Transverse colon (tissue), 4 donors: ENCODE results near the gene RIMBP2.

Experiments used
- EP300 ChIP-seq: sonication (generic); formaldehyde crosslinking; IDR thresholded peaks from one replicate; pipeline ENCODE4 v1.6.1; 2017; ENCODE audit warnings: antibody characterized with exemption, low read depth
- POLR2A ChIP-seq: fragments of 450-650 bp; IDR thresholded peaks from one replicate; pipeline ENCODE4 v1.6.1; 2016; ENCODE audit warnings: antibody characterized with exemption, mild to moderate bottlenecking, moderate library complexity
- POLR2AphosphoS5 ChIP-seq, 3 donors: sonication (generic); formaldehyde crosslinking; IDR thresholded peaks; one replicate each; pipeline ENCODE4 v1.6.1; 2016; ENCODE audit warnings: antibody characterized with exemption in 3 of 3
- TF ChIP-seq, protein P1 (sequence below), 5 experiments: fragments of 200-600 bp in 3 of 5; fragments of 450-650 bp in 2 of 5; sonication (generic) in 3 of 5; IDR thresholded peaks; 1 replicate in 2 of 5; 2 replicates in 3 of 5; pipeline ENCODE4 v1.5.1; 2016 to 2017; ENCODE audit warnings: antibody characterized with exemption in 5 of 5, inconsistent platforms in 3 of 5, mild to moderate bottlenecking in 2 of 5, moderate library complexity in 1 of 5

DNA sequence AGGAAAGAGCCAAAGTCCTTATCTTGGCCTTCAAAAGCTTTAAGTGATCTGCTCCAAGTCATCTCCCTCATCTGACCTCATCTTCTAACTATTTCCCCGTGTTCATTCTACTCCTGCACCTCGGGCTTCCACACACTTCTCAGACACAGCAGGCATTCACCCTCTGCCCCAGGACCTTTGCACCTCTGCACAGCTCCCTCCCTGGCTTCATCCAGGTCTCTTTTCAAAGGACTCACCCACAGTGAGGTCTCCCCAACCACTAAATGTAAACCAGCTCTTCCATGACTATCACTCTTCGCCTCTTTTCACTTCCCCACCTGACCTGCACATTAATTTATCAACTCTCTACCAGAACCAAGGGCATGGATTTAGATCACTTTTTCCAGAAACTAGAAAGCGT, 216.6 kb downstream of the RIMBP2 start:
- no peak for TF ChIP-seq POLR2A
- no peak for TF ChIP-seq POLR2AphosphoS5 (IDR thresholded peaks at IDR 0.05)
- TF ChIP-seq, protein P1, sequence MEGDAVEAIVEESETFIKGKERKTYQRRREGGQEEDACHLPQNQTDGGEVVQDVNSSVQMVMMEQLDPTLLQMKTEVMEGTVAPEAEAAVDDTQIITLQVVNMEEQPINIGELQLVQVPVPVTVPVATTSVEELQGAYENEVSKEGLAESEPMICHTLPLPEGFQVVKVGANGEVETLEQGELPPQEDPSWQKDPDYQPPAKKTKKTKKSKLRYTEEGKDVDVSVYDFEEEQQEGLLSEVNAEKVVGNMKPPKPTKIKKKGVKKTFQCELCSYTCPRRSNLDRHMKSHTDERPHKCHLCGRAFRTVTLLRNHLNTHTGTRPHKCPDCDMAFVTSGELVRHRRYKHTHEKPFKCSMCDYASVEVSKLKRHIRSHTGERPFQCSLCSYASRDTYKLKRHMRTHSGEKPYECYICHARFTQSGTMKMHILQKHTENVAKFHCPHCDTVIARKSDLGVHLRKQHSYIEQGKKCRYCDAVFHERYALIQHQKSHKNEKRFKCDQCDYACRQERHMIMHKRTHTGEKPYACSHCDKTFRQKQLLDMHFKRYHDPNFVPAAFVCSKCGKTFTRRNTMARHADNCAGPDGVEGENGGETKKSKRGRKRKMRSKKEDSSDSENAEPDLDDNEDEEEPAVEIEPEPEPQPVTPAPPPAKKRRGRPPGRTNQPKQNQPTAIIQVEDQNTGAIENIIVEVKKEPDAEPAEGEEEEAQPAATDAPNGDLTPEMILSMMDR (IDR thresholded peaks at IDR 0.05), result no peak
- TF ChIP-seq EP300, result no peak
